ENCODE measurements around the gene SLC44A3. TPM values are rescaled to one million over a fixed set of nuclear protein-coding genes. Genes with fewer than 3 reads are reported as not detected.

The SLC44A3 gene
- total and polyA plus RNA-seq, 2 of the 8 experiments (the other 6 are each of a cell fraction or from before 2014, with no cell fraction given) = 4.2 to 5.0 TPM

- H3K4ac ChIP-seq (replicated peaks; ENCODE audit: insufficient read length, low read depth, low read length) = no peak overlapping the region
- no peak overlapping the region for H2BK5ac ChIP-seq (ENCODE audit: low read depth, low read length)
- no peak overlapping the region for H2BK12ac ChIP-seq (ENCODE audit: low read depth, low read length)
- no peak overlapping the region for H3K4me3 ChIP-seq (ENCODE audit: extremely low read depth in 1 of 4, insufficient read depth in 2 of 4, low read depth in 3 of 4, low read length in 4 of 4)
- CTCF ChIA-PET (ENCODE audit: partially characterized antibody) = interaction anchor here (0.6 to 1.4 kb wide), 3 partner anchors 10 to 265 kb away, joined by 3 to 5 read pairs (median 5); no protein-coding TSS in a partner anchor
- H4K20me1 ChIP-seq (replicated peaks in 1 of 2; ENCODE audit: control insufficient read depth in 1 of 2, insufficient read depth in 2 of 2, low read length in 2 of 2) = no peaks in the 10 kb centered on the region
- H4K91ac ChIP-seq (replicated peaks; ENCODE audit: insufficient read length, low read length) = no peak overlapping the region
- H3K14ac ChIP-seq (ENCODE audit: insufficient read length) = no peak overlapping the region
- no peaks in the 10 kb centered on the region for H3K23me2 ChIP-seq (ENCODE audit: low read depth, low read length)
- no peak overlapping the region for H3K23ac ChIP-seq (ENCODE audit: insufficient read length)
- DNase-seq (ENCODE audit: low read depth in 1 of 2, low spot score in 2 of 2) (no peak), FAIRE-seq (no peak)
- peaks cover 0 to 3% (median 1%) of the 10 kb centered on the region in 4 experiments; a peak in 2 of 7 replicates for H3K4me1 ChIP-seq (replicated peaks in 1 of 4; ENCODE audit: control insufficient read depth in 3 of 4, insufficient read depth in 4 of 4, low read length in 3 of 4)
- H3K36me3 ChIP-seq (ENCODE audit: control insufficient read depth in 2 of 4, insufficient read depth in 4 of 4, low read length in 3 of 4) = no peaks in the 10 kb centered on the region
- TF ChIP-seq KDM5A (IDR thresholded peaks at IDR 0.05; ENCODE audit: low read length) (no peak), MAX (IDR thresholded peaks at IDR 0.05) (no peak), SIX5 (IDR thresholded peaks at IDR 0.05; ENCODE audit: low read depth, low read length) (no peak), BACH1 (IDR thresholded peaks at IDR 0.05; ENCODE audit: low read length) (no peak), CHD1 (IDR thresholded peaks at IDR 0.05; ENCODE audit: low read depth, low read length) (no peak), KDM4A (IDR thresholded peaks at IDR 0.05; ENCODE audit: low read depth, low read length, severe bottlenecking) (no peak)
- no peak overlapping the region for H3K4me2 ChIP-seq (ENCODE audit: insufficient read depth in 1 of 2, low read depth in 2 of 2, low read length in 2 of 2)
- H3K9ac ChIP-seq (replicated peaks in 1 of 4; ENCODE audit: extremely low read depth in 1 of 4, low read depth in 3 of 4, low read length in 3 of 4) = no peak overlapping the region
- POLR2A ChIA-PET (ENCODE audit: partially characterized antibody) = interaction anchor here (0.6 kb wide), 2 partner anchors 156 to 176 kb away, joined by 3 read pairs; no protein-coding TSS in a partner anchor
- no peaks in the 10 kb centered on the region for H3K27me3 ChIP-seq (replicated peaks in 1 of 4; ENCODE audit: control insufficient read depth in 3 of 4, extremely low read depth in 1 of 4, insufficient read depth in 3 of 4, low read length in 3 of 4)
- H4K5ac ChIP-seq (ENCODE audit: insufficient read length, low read depth, low read length) = no peak overlapping the region
- 91% methylated on average over 1 of the region's 1 CpG; no CpG with 5 or more reads in 1 of the 2 experiments for WGBS, 2 experiments (ENCODE audit: extremely low coverage in 1 of 2, insufficient coverage in 1 of 2, insufficient read length in 1 of 2, insufficient replicate concordance in 2 of 2, low coverage in 1 of 2, low lambda C conversion rate in 2 of 2, missing lambda C conversion rate in 1 of 2)
- no peaks in the 10 kb centered on the region for H3K79me1 ChIP-seq (ENCODE audit: low read depth, low read length)
- H3K56ac ChIP-seq (replicated peaks; ENCODE audit: insufficient read length, low read depth, low read length) = no peak overlapping the region
- no peaks in the 10 kb centered on the region for H3K79me2 ChIP-seq (ENCODE audit: control insufficient read depth in 1 of 2, insufficient read depth in 2 of 2, low read length in 2 of 2)
- no peak overlapping the region for H2AFZ ChIP-seq (ENCODE audit: low read length)
- no peak overlapping the region for H2BK120ac ChIP-seq (replicated peaks; ENCODE audit: low read depth, low read length)
- H3K27ac ChIP-seq (ENCODE audit: low read depth, low read length) = no peak overlapping the region
- no peak overlapping the region for H3K18ac ChIP-seq (ENCODE audit: extremely low read depth, low read length)
- H3K9me3 ChIP-seq (ENCODE audit: insufficient read depth in 2 of 2, low read depth in 1 of 2, low read length in 1 of 2) = no peaks in the 10 kb centered on the region
- H2BK20ac ChIP-seq (ENCODE audit: low read length) = no peak overlapping the region
- no peak overlapping the region for H4K8ac ChIP-seq (ENCODE audit: extremely low read depth, insufficient read depth, low read length)
- H2AK5ac ChIP-seq (ENCODE audit: low read depth, low read length) = no peak overlapping the region
- H2BK15ac ChIP-seq (ENCODE audit: low read length) = no peak overlapping the region
Observed at GRCh38 chr1:94797291-94797690, 22.9 kb upstream of the SLC44A3 start.

Data from H1 (cell line).